Upper lobe of left lung (tissue), 6 donors: ENCODE measurements around the gene GTF2IRD1. TPM values are rescaled to one million over a fixed set of nuclear protein-coding genes. Genes with fewer than 3 reads are reported as not detected.
A peak's percentile ranks its signal among the peaks of the same experiment; 100 is the strongest.
"Not testable (repeated sequence)": the region's sequence is repeated elsewhere in the genome, so short reads cannot be mapped to it uniquely, and the experiment has no call there.

Experiments
- ATAC-seq, 2 donors: fragments of 200-7000 bp; cut with Tn5 transposase; one replicate each; pipeline ENCODE4 v1.9.1; 2022; ENCODE audit warnings: mild to moderate bottlenecking in 2 of 2, moderate library complexity in 2 of 2; ENCODE audit not compliant: low FRiP score in 2 of 2
- DNase-seq, 2 donors: peaks; one replicate each; pipeline ENCODE4 v3.0.0-alpha.2; 2019 to 2020
- H3K27ac ChIP-seq, 4 donors: fragments of 200-600 bp; sonication (generic); one replicate each; pipeline ENCODE4 v1.5.1; 2016 to 2019
- H3K27me3 ChIP-seq, 4 donors: fragments of 200-600 bp; sonication (generic); one replicate each; pipeline ENCODE4 v1.5.1; 2017 to 2019
- H3K36me3 ChIP-seq, 4 donors: fragments of 200-600 bp; sonication (generic); one replicate each; pipeline ENCODE4 v1.5.1; 2016 to 2019
- H3K4me1 ChIP-seq, 4 donors: fragments of 200-600 bp; sonication (generic); one replicate each; pipeline ENCODE4 v1.5.1; 2018 to 2019
- H3K4me3 ChIP-seq, 4 donors: fragments of 200-600 bp; sonication (generic); one replicate each; pipeline ENCODE4 v1.5.1; 2017 to 2019; ENCODE audit warnings: mild to moderate bottlenecking in 2 of 4, moderate library complexity in 1 of 4
- H3K9me3 ChIP-seq, 4 donors: fragments of 200-600 bp; sonication (generic); one replicate each; pipeline ENCODE4 v1.5.1; 2018 to 2019
- CTCF ChIP-seq, 6 experiments: fragments of 450-650 bp in 4 of 6; fragments of 200-600 bp in 2 of 6; sonication (generic) in 2 of 6; IDR thresholded peaks; one replicate each; pipeline ENCODE4 v1.5.1; 2016 to 2019; ENCODE audit warnings: antibody characterized with exemption in 6 of 6
- EP300 ChIP-seq, 4 donors: sonication (generic); formaldehyde crosslinking; IDR thresholded peaks; one replicate each; pipeline ENCODE4 v1.5.1; 2017; ENCODE audit warnings: antibody characterized with exemption in 4 of 4, control low read depth in 2 of 4
- POLR2A ChIP-seq, 4 donors: fragments of 450-650 bp; IDR thresholded peaks; one replicate each; pipeline ENCODE4 v1.5.1; 2016 to 2017; ENCODE audit warnings: antibody characterized with exemption in 4 of 4, mild to moderate bottlenecking in 2 of 4
- POLR2AphosphoS5 ChIP-seq, 2 donors: sonication (generic); formaldehyde crosslinking; IDR thresholded peaks; one replicate each; pipeline ENCODE4 v1.5.1; 2017; ENCODE audit warnings: antibody characterized with exemption in 2 of 2
- WGBS, 2 donors: methylation state at CpG; one replicate each; pipeline ENCODE4 v1.1.5; 2017 to 2018; 5-methylcytosine and 5-hydroxymethylcytosine counted together
- total RNA-seq, 6 donors: library from RNA; depleted of rRNA in 4 of 6; stranded (reverse); fragments of >200 nt in 4 of 6; gene quantifications; one replicate each; pipeline versions ENCODE4 v1.1.0 to v1.2.1, GENCODE V29; 2016 to 2021
- donor health status: DM: no; HTN: no; CAD: no; lungs with moderate emphysema.
- donor health status: DM: no; HTN: yes; CAD: no; lungs with severe emphysema.

GTF2IRD1 gene
- total RNA-seq, 6 donors from 2014 or later = 16.4 to 41.9 (median 28.1) TPM

- DNase-seq (no peak), ATAC-seq (no peak)
- Histone ChIP-seq H3K27ac (no peak overlapping the region), H3K4me1 (peaks cover 0 to 6% (median 0%) of the 10 kb centered on the region in 4 donors), H3K27me3 (no peaks in the 10 kb centered on the region), H3K36me3 (no peaks in the 10 kb centered on the region), H3K4me3 (no peak overlapping the region), H3K9me3 (no peaks in the 10 kb centered on the region)
- 70 to 89% methylated on average over 3 of the region's 3 CpGs for WGBS, 2 donors
- TF ChIP-seq POLR2AphosphoS5 (IDR thresholded peaks at IDR 0.05) = no peak
- TF ChIP-seq POLR2A (IDR thresholded peaks at IDR 0.05) = no peak
- TF ChIP-seq EP300 (IDR thresholded peaks at IDR 0.05) = no peak
- no peak for TF ChIP-seq CTCF (IDR thresholded peaks at IDR 0.05)
Observed at GRCh38 chr7:74412603-74413002, 41.1 kb upstream of the GTF2IRD1 start.

GRCh38 chr7:74414595-74415333 lies 38.9 kb upstream of the GTF2IRD1 start:
- DNase-seq = not testable (repeated sequence)

GRCh38 chr7:74417419-74417971 lies 36.2 kb upstream of the GTF2IRD1 start:
- Histone ChIP-seq H3K27me3 (no peaks in the 10 kb centered on the region), H3K36me3 (no peaks in the 10 kb centered on the region), H3K4me1 (peaks cover 0 to 7% (median 0%) of the 10 kb centered on the region in 4 donors), H3K4me3 (no peak overlapping the region), H3K9me3 (no peaks in the 10 kb centered on the region), H3K27ac (no peak overlapping the region)
- DNase-seq (peak in 1 of 2 donors; percentile 72), ATAC-seq (peak; percentile 90 to 97)
- 30 to 38% methylated on average over 11 to 16 of the region's 16 CpGs for WGBS, 2 donors
- TF ChIP-seq EP300 (IDR thresholded peaks at IDR 0.05) = no peak
- no peak for TF ChIP-seq POLR2AphosphoS5 (IDR thresholded peaks at IDR 0.05)
- peak; percentile 90 to 97 (median 94) for TF ChIP-seq CTCF (IDR thresholded peaks at IDR 0.05)
- TF ChIP-seq POLR2A (IDR thresholded peaks at IDR 0.05) = no peak

More at GRCh38 chr7:74414595-74415333, 38.9 kb upstream of the GTF2IRD1 start:
- H3K4me3 ChIP-seq, H3K27ac ChIP-seq, H3K27me3 ChIP-seq, H3K4me1 ChIP-seq, ATAC-seq, H3K9me3 ChIP-seq, H3K36me3 ChIP-seq: not testable (repeated sequence)
- 70% methylated on average over 6 of the region's 7 CpGs; no CpG with 5 or more reads in 1 of the 2 donors for WGBS, 2 donors

GRCh38 chr7:74418076-74418475 lies 35.6 kb upstream of the GTF2IRD1 start:
- peak in 1 of 2 donors; percentile 18 for ATAC-seq
- peaks cover 0 to 7% (median 0%) of the 10 kb centered on the region in 4 donors for H3K4me1 ChIP-seq
- H3K9me3 ChIP-seq = no peaks in the 10 kb centered on the region
- H3K27ac ChIP-seq = no peak overlapping the region
- no peaks in the 10 kb centered on the region for H3K36me3 ChIP-seq
- 73 to 86% methylated on average over 7 to 8 of the region's 8 CpGs for WGBS, 2 donors
- no peak for DNase-seq
- TF ChIP-seq POLR2A (IDR thresholded peaks at IDR 0.05) (no peak), POLR2AphosphoS5 (IDR thresholded peaks at IDR 0.05) (no peak), EP300 (IDR thresholded peaks at IDR 0.05) (no peak), CTCF (IDR thresholded peaks at IDR 0.05) (no peak)
- H3K27me3 ChIP-seq = no peaks in the 10 kb centered on the region
- H3K4me3 ChIP-seq = no peak overlapping the region

DNA sequence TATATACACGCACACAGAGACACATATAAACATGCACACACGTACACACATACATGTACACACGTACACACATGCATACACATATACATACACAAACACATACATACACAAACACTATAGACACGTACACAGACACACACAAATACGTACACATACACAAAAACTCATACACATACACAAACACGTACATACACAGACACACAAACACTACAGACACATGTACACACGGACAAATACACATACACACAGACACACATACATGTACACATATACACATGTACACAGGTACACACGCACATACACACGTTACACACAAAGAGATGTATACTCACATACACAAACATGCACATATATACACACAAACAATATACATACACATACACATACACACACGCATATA lies 35.2 kb upstream of the GTF2IRD1 start:
- DNase-seq (no peak), ATAC-seq (no peak)
- 81 to 91% methylated on average over 10 of the region's 10 CpGs for WGBS, 2 donors
- H3K27ac ChIP-seq = no peak overlapping the region
- TF ChIP-seq POLR2A (IDR thresholded peaks at IDR 0.05) = no peak
- no peak for TF ChIP-seq EP300 (IDR thresholded peaks at IDR 0.05)
- TF ChIP-seq CTCF (IDR thresholded peaks at IDR 0.05) = no peak
- TF ChIP-seq POLR2AphosphoS5 (IDR thresholded peaks at IDR 0.05) = no peak
- H3K9me3 ChIP-seq = no peaks in the 10 kb centered on the region
- H3K36me3 ChIP-seq = no peaks in the 10 kb centered on the region
- H3K4me3 ChIP-seq = no peak overlapping the region
- H3K4me1 ChIP-seq = peaks cover 0 to 7% (median 0%) of the 10 kb centered on the region in 4 donors
- no peaks in the 10 kb centered on the region for H3K27me3 ChIP-seq

DNA sequence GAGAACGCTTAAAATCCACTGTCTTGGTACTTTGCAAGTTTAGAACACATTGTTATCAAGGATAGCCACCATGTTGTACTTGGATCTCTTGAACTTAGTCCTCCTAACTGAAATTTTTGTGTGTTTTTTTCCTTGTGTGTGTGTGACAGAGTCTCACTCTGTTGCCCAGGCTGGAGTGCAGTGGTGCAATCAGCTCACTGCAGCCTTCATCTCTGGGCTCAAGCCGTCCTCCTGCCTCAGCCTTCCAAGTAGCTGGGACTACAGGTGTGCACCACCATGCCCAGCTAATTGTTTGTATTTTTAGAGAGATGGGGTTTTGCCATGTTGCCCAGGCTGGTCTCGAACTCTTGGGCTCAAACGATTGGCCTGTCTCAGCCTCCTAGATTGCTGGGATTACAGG lies 34.5 kb upstream of the GTF2IRD1 start:
- H3K4me1 ChIP-seq, H3K36me3 ChIP-seq, ATAC-seq, H3K27ac ChIP-seq, H3K9me3 ChIP-seq, H3K27me3 ChIP-seq, H3K4me3 ChIP-seq, DNase-seq: not testable (repeated sequence)
- WGBS, 2 donors = 55 to 66% methylated on average over 4 of the region's 4 CpGs
